ENCODE measurements around the gene MECP2. TPM values are rescaled to one million over a fixed set of nuclear protein-coding genes. Genes with fewer than 3 reads are reported as not detected.
"Not testable (repeated sequence)": the region's sequence is repeated elsewhere in the genome, so short reads cannot be mapped to it uniquely, and the experiment has no call there.

The MECP2 gene
- total RNA-seq, 1 experiment from 2014 or later: 26.7 TPM

- in situ Hi-C loops (cut with HindIII; ENCODE audit: low pct_unique_long_range_greater_than_20kb, low sequenced_read_pairs): no loop called here
- no peak for DNase-seq (ENCODE audit: low read depth)
Measured at GRCh38 chrX:153989973-153990655, 107.4 kb downstream of the MECP2 start.

- in situ Hi-C loops (cut with HindIII; ENCODE audit: low pct_unique_long_range_greater_than_20kb, low sequenced_read_pairs): no loop called here
Measured at GRCh38 chrX:153988493-153988892, 109.0 kb downstream of the MECP2 start.

DNA sequence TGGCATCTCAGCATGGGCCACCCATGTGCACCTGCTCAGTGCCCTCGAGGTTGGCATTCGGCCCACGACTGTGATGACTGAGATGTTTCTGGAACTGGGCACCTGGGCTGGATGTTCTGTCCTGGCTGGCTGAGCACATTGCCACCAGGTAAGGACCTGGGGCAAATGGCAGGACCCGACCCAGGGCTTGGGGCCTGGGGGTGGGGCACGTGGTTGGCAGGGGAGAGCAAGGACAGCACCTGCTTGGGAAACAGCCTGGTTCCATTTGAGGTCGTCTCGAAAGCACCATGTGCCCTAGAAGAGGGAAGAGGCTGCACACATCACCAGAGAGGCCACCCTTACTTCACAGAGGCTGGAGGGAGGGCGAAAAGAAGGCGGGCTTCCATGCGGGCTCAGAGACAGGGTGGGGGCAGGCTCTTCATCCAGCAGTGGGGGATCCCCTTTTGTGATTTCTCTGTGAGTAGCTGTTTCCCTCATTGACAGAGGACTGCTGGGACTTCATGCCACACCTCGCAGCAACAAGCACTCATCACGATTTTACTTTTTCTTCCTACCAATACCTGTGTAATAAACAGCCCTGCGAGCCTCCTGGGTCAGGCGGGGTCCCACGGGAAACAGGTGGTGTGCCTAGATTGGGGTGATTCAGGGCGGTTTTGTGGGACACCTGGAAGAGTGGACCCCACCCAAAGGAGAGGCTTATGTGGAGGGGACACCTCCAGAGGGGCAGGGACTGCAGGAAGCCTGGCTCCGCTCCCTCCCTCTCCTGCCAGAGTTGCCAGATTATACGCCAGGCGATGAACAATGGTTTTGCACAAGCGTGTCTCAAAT is 113.0 kb downstream of the MECP2 start:
- in situ Hi-C loops (cut with HindIII; ENCODE audit: low pct_unique_long_range_greater_than_20kb, low sequenced_read_pairs): no loop called here
- no peak for DNase-seq (ENCODE audit: low read depth)

More at GRCh38 chrX:153988493-153988892, 109.0 kb downstream of the MECP2 start:
- DNase-seq (ENCODE audit: low read depth): no peak

- in situ Hi-C loops (cut with HindIII; ENCODE audit: low pct_unique_long_range_greater_than_20kb, low sequenced_read_pairs): no loop called here
- no peak for DNase-seq (ENCODE audit: low read depth)
Measured at GRCh38 chrX:153983321-153983801, 114.2 kb downstream of the MECP2 start.

GRCh38 chrX:153981771-153982533 is 115.6 kb downstream of the MECP2 start:
- DNase-seq (ENCODE audit: low read depth): no peak
- in situ Hi-C loops (cut with HindIII; ENCODE audit: low pct_unique_long_range_greater_than_20kb, low sequenced_read_pairs): no loop called here

DNA sequence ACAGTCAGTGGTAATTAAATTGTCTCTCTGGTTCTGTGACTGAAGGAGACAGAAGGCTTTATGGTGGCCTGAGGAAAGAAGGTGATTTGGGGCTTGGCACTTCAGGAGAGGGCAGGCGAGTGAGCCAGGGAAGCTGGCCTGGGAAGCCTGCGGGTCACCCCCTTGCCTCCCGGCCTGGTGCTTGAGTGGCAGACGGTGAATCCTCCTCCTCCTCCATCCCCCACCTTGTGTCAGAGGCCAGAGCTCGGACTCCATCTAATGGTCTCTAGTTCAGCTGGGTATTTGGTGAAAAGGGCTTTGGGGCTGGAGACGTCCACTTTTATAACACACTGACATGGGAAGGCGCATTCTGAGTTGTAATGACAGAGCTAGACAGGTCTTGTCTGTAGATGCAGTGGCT is 116.3 kb downstream of the MECP2 start:
- in situ Hi-C loops (cut with HindIII; ENCODE audit: low pct_unique_long_range_greater_than_20kb, low sequenced_read_pairs): no loop called here
- no peak for DNase-seq (ENCODE audit: low read depth)

DNA sequence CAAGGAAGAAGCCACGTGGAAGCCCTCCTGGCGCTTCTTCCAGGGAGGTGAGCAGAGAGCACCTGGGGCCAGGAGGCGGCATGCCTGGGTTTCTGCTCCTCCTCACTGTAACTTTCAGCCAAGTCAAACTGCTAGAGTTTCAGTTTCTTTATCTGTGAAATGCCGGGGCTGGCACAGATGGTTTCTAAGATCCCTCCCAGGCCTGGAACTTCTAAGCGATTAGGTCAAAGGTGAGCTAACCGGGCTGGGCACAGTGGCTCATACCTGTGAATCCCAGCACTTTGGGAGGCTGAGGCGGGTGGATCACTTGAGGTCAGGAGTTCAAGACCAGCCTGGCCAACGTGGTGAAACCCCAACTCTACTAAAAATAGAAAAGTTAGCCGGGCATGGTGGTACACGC is 117.1 kb downstream of the MECP2 start:
- DNase-seq (ENCODE audit: low read depth); in situ Hi-C loops (cut with HindIII; ENCODE audit: low pct_unique_long_range_greater_than_20kb, low sequenced_read_pairs): not testable (repeated sequence)

DNA sequence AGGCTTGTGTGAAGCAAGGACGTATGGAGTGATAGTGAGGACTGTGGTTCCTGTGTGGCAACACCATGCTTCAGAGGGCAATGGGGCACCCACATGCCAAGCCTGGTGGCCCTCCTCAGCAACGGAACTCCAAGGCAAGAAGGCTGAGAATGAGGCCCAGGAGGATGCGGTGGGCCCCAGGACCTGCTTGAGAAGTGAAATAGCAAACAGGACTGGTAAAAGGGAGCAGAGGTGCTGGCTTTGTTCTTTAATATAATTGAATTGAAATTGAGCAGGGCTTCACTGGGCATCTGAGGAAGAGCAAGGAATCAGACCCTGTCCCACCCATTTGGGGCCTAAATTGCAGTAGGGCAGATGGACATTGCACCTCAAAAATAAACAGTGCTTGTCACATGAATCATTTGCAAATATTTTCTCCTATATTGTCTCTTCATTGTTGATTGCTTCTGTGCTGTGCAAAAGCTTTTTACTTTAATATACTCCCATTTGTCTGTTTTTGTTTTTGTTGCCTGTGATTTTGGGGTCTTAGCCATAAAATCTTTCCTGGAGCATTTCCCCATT is 122.7 kb downstream of the MECP2 start:
- no peak for DNase-seq (ENCODE audit: low read depth)

DNA sequence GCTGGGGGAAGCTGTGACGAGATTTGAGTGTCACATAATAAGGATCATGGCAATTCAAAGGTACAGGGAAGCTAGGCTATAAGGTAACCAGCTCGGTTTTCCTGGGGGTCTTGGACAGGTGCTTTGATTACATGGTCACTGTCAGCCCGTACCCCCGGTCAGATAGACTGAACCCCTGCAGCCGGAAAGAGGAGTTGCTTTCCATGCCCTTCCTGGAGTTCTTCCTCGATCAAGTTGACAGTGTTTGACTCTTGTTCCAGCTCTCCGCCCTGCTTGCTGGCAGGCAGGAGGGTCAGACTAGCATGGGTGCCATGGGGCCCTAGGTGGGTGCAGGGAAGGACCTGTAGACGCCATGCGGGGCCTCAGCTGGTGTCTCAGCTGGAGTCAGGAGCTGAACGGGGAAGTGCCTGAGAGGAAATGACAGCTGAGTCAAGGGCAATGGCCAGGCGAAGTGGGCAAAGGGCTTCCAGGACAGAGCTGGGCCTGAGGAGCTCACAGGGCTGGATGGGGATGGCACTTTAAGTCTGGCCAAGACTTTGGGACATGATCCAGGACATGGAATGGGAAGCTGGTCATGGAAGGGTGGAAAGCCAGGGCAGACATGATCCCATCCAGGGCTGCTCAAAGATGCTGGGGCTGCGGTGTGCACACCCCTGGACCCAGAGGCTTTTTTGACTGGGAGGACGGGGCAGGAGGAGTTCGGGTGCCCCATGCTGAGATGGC is 123.4 kb downstream of the MECP2 start:
- in situ Hi-C loops (cut with HindIII; ENCODE audit: low pct_unique_long_range_greater_than_20kb, low sequenced_read_pairs): no loop called here
- no peak for DNase-seq (ENCODE audit: low read depth)

More for the DNA sequence above, 122.7 kb downstream of the MECP2 start:
- in situ Hi-C loops (cut with HindIII; ENCODE audit: low pct_unique_long_range_greater_than_20kb, low sequenced_read_pairs): no loop called here

DNA sequence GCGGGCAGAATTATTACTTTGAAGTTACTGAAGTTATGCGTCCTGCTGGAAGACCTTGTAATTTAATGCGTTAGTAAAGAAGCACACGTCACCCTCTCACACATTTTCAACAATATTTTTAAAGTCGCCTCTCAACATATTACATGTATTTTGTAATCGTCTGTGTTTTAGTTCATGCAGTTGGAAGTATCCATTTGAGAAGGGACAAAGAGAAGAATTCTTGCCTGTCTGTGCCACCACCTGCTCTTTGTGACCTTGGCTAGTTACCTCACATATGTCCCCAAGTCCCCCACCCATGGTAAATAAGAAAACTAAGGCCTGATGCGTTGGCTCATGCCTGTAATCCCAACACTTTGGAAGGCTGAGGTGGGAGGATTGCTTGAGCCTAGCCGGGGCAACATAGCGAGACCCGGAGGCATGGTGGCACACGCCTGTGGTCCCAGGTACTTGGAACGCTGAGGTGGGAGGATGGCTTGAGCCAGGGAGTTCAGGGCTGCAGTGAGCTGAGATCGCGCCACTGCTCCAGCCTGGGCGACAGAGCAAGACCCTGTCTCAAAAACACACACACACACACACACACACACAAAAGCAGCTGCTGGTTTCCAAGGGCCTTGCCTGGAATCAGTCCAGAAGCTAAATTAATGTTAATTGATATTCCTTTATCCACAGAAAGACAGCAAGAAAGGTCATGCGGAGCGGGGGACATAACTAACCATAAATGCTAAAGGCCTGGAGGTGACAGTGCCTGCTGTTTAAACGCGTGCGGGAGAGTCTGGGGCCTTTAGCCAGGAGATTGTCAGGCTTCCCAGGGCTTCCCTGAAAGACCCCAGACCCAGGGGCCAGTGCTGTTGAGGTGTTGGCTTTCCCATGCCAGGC is 124.2 kb downstream of the MECP2 start:
- in situ Hi-C loops (cut with HindIII; ENCODE audit: low pct_unique_long_range_greater_than_20kb, low sequenced_read_pairs): no loop called here
- no peak for DNase-seq (ENCODE audit: low read depth)

DNA sequence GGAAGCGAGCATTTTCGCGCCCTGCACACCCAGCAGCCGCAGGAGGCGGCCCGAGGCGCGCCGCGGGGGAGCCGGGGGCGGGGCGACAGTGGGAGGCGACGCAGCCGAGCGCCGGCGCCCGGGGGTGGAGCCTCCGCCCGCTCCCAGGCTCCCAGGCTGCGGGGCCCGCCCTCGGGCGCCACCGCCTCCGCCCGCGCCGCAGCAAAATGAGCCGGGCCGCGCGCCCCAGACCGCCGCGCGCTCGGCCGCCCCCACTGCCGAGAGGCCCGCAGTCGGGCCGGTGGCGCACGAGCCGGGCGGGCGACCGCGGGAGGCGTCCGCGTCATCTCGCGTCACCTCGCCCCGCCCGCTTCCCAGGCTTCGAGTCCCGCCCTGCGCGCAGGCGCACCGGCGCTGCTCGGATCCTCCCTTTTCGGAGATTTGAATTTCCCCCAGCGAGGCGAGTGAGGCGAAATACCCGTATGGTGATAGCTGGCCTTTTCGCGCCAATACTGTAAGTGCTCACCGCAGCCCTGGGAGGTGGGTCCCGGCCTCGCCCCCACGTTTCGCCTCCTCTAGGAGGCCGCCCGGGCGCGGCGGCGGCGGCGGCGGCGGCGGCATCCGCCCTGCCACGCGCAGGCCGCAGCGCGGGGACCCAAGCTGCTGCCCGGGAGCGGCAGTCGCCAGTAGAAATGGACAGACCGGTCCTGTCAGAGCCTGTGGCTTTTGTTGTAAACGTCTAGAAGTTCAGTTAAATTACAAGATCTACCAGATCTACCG is 125.0 kb downstream of the MECP2 start, which contains the start of gene TMEM187:
Gene TMEM187 (plus strand): TSS at position 387 of the 759 bp plus-strand sequence. CDS start 9,309 bp downstream, outside the sequence.
- in situ Hi-C loops (cut with HindIII; ENCODE audit: low pct_unique_long_range_greater_than_20kb, low sequenced_read_pairs): no loop called here
- peak; percentile 88 for DNase-seq (ENCODE audit: low read depth)

Other genes with a start within 250 kb of the MECP2 start
- gene L1CAM, start 211.5 kb downstream of the MECP2 start, total RNA-seq (2014; rRNA removed; shearing (Covaris generic); ENCODE audit: low replicate concordance): 37.1 and 49.7 TPM in 2 replicates
- gene AVPR2, start 193.0 kb downstream of the MECP2 start, total RNA-seq (2014; rRNA removed; shearing (Covaris generic); ENCODE audit: low replicate concordance): 0.09 TPM in 1 of 2 replicates, not detected in the other
- gene ARHGAP4, start 171.5 kb downstream of the MECP2 start, total RNA-seq (2014; rRNA removed; shearing (Covaris generic); ENCODE audit: low replicate concordance): 8.1 and 15.3 TPM in 2 replicates
- 119 and 121 TPM in 2 replicates for gene NAA10, start 162.7 kb downstream of the MECP2 start, total RNA-seq (2014; rRNA removed; shearing (Covaris generic); ENCODE audit: low replicate concordance)
- gene RENBP, start 153.1 kb downstream of the MECP2 start, total RNA-seq (2014; rRNA removed; shearing (Covaris generic); ENCODE audit: low replicate concordance): 13.5 and 15.5 TPM in 2 replicates
- gene HCFC1, start 125.9 kb downstream of the MECP2 start, total RNA-seq (2014; rRNA removed; shearing (Covaris generic); ENCODE audit: low replicate concordance): 9.5 and 10.1 TPM in 2 replicates
- gene TMEM187, start 125.0 kb downstream of the MECP2 start, total RNA-seq (2014; rRNA removed; shearing (Covaris generic); ENCODE audit: low replicate concordance): 5.7 and 16.6 TPM in 2 replicates
- gene IRAK1, start 77.8 kb downstream of the MECP2 start, total RNA-seq (2014; rRNA removed; shearing (Covaris generic); ENCODE audit: low replicate concordance): 116 and 131 TPM in 2 replicates
- not detected in 2 replicates for gene OPN1LW, start 46.5 kb upstream of the MECP2 start, total RNA-seq (2014; rRNA removed; shearing (Covaris generic); ENCODE audit: low replicate concordance)
- gene OPN1MW, start 84.9 kb upstream of the MECP2 start, total RNA-seq (2014; rRNA removed; shearing (Covaris generic); ENCODE audit: low replicate concordance): not detected in 2 replicates
- not detected in 2 replicates for gene OPN1MW2, start 122.0 kb upstream of the MECP2 start, total RNA-seq (2014; rRNA removed; shearing (Covaris generic); ENCODE audit: low replicate concordance)
- not detected in 2 replicates for gene OPN1MW3, start 159.9 kb upstream of the MECP2 start, total RNA-seq (2014; rRNA removed; shearing (Covaris generic); ENCODE audit: low replicate concordance)
- not detected in 2 replicates for gene TEX28, start 197.4 kb upstream of the MECP2 start, total RNA-seq (2014; rRNA removed; shearing (Covaris generic); ENCODE audit: low replicate concordance)
- gene TKTL1, start 198.1 kb upstream of the MECP2 start, total RNA-seq (2014; rRNA removed; shearing (Covaris generic); ENCODE audit: low replicate concordance): 0.37 and 0.64 TPM in 2 replicates

Measured in Caki2 (cell line).